ES-I3 (cell line): ENCODE measurements around the gene TXNRD1.
"Not testable (repeated sequence)": the region's sequence is repeated elsewhere in the genome, so short reads cannot be mapped to it uniquely, and the experiment has no call there.

Experiments
- H3K36me3 ChIP-seq: 2 replicates; pipeline ENCODE4 v1.6.1; 2013; ENCODE audit warnings: mild to moderate bottlenecking, low read length, control low read depth, moderate library complexity; ENCODE audit not compliant: insufficient read depth
- H3K4me1 ChIP-seq: 2 replicates; pipeline ENCODE4 v1.6.1; 2013; ENCODE audit warnings: mild to moderate bottlenecking, control low read depth, low read length; ENCODE audit not compliant: insufficient read depth
- H3K9ac ChIP-seq: 2 replicates; pipeline ENCODE4 v1.6.1; 2013; ENCODE audit warnings: low read depth, mild to moderate bottlenecking, low read length, moderate library complexity
- H3K9me3 ChIP-seq: 2 replicates; pipeline ENCODE4 v1.6.1; 2013; ENCODE audit warnings: mild to moderate bottlenecking, low read length, moderate library complexity; ENCODE audit not compliant: control insufficient read depth, insufficient read depth

TXNRD1 gene

GRCh38 chr12:104242546-104243206 lies 27.1 kb downstream of the TXNRD1 start:
- no peaks in the 10 kb centered on the region for H3K4me1 ChIP-seq

DNA sequence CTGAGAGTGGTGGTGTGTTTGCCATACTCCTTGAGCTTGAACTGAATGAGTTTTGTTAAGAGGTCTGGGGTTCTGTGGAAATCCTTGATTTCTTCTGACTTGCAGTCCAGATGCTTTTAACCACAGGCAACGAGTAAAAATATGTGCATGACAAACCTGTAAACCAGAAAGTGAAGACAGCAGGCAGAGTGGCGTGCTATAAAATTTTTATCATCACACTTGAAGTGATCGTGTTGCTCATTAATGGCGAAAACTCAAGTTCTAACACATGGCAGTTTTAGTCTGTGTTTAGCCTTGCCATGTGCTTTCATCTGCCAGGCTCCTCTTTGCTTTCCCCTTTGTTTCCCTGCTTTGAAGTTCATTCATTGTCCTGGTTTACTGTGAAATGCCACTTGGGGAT lies 28.0 kb downstream of the TXNRD1 start:
- Histone ChIP-seq H3K9ac (no peak overlapping the region), H3K9me3 (no peaks in the 10 kb centered on the region), H3K36me3 (no peaks in the 10 kb centered on the region), H3K4me1 (peaks cover under 1% of the 10 kb centered on the region; the same call in 1 of the 2 replicates)

More at GRCh38 chr12:104242546-104243206, 27.1 kb downstream of the TXNRD1 start:
- H3K9ac ChIP-seq = no peak overlapping the region
- H3K9me3 ChIP-seq = no peaks in the 10 kb centered on the region
- H3K36me3 ChIP-seq = no peaks in the 10 kb centered on the region

GRCh38 chr12:104243971-104244370 lies 28.4 kb downstream of the TXNRD1 start:
- no peaks in the 10 kb centered on the region for H3K36me3 ChIP-seq
- H3K9me3 ChIP-seq = no peaks in the 10 kb centered on the region
- H3K9ac ChIP-seq = no peak overlapping the region

GRCh38 chr12:104247698-104248097 lies 32.1 kb downstream of the TXNRD1 start:
- no peaks in the 10 kb centered on the region for H3K36me3 ChIP-seq
- H3K9me3 ChIP-seq = no peaks in the 10 kb centered on the region
- no peak overlapping the region for H3K9ac ChIP-seq
- H3K4me1 ChIP-seq = peaks cover 7% of the 10 kb centered on the region

More at GRCh38 chr12:104243971-104244370, 28.4 kb downstream of the TXNRD1 start:
- H3K4me1 ChIP-seq = peaks cover 5% of the 10 kb centered on the region

GRCh38 chr12:104248444-104248843 lies 32.9 kb downstream of the TXNRD1 start:
- Histone ChIP-seq H3K36me3 (no peaks in the 10 kb centered on the region), H3K4me1 (peaks cover 7% of the 10 kb centered on the region), H3K9me3 (no peaks in the 10 kb centered on the region), H3K9ac (no peak overlapping the region)

- peaks cover 7% of the 10 kb centered on the region for H3K4me1 ChIP-seq
- no peaks in the 10 kb centered on the region for H3K9me3 ChIP-seq
- H3K9ac ChIP-seq = no peak overlapping the region
- no peaks in the 10 kb centered on the region for H3K36me3 ChIP-seq
These were observed 33.4 kb downstream of the TXNRD1 start for GRCh38 chr12:104249017-104249416.

DNA sequence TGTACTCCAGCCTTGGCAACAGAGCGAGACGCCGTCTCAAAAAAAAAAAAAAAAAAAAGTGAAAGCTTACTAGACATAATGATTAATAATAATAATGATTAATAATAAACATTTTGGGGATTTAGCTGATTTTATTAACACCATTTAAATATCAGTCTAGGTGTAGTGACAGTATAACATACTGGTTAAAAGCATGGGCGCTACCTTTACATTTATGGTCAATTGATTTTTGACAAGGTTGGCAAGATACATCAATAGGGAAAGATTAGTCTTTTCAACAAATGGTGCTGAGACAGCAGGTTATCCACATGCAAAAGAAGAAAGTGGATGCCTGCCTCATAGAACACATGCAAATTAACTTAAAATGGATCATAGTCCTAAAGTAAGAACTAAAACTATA lies 34.3 kb downstream of the TXNRD1 start:
- H3K4me1 ChIP-seq = peaks cover 7% of the 10 kb centered on the region
- H3K9me3 ChIP-seq = no peaks in the 10 kb centered on the region
- no peaks in the 10 kb centered on the region for H3K36me3 ChIP-seq
- H3K9ac ChIP-seq = no peak overlapping the region

DNA sequence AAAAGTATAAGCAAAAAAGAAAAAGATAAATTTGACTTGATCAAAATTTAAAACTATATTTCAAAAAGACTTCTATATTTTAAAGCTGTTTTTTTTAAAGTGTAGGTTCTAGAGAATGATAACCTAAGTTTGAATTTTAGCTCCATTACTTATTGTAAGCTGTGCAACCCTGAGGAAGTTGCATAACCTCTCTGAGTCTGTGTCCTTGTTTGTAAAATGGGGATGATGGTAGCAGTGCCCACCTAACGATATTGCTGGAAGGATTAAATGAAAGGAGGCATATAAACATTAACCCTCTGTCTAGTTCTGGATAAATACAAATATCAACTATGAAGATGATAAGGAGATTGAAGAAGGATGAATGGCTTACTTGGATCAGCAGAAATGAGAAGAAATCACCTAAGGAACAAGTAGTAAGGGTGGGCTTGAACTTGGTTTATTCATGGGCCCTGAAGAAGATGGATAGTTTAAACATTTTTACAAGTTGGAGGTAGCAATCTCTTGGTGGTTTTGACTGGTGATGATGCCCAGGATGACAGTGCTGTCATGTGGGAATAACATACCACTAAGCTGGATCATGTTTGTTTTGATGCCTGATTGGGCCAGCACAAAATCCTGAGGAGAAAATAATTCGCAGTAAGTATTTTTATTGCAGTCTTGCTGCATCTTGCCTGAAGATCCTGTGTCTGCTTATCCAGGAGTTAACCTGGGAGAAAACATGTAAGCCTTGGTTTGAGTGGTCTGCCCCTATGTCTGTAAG lies 35.0 kb downstream of the TXNRD1 start:
- H3K9me3 ChIP-seq = no peaks in the 10 kb centered on the region
- H3K9ac ChIP-seq = no peak overlapping the region
- peaks cover 11% of the 10 kb centered on the region for H3K4me1 ChIP-seq
- no peaks in the 10 kb centered on the region for H3K36me3 ChIP-seq

GRCh38 chr12:104257913-104258472 lies 42.4 kb downstream of the TXNRD1 start:
- no peaks in the 10 kb centered on the region for H3K36me3 ChIP-seq
- no peak overlapping the region for H3K9ac ChIP-seq
- peaks cover 4% of the 10 kb centered on the region; the same call in 1 of the 2 replicates for H3K4me1 ChIP-seq
- no peaks in the 10 kb centered on the region for H3K9me3 ChIP-seq

DNA sequence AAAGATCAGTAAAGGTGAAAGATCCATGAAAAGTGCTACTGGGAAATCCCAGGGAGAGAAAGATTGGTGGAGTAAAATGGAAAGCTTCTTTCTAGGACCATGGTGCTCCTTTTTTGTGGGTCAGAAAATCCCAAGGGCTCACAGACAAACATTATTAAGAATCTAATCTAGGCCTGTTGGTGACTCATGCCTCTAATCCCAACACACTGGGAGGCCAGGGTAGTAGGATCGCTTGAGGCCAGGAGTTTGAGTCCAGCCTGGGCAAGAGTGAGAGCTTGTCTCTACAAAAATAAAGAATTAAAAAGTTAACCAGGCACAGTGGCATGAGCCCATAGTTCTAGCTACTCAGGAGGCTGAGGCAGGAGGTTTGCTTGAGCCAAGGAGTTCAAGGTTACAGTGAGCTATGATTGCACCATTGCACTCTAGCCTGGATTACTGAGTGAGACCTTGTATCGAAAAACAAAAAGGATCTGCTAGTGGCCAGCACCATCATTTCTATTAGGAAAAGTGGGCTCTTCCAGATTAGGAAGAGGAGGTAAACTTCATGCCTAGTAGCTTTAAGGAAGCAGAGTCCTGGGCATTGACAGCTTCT lies 43.0 kb downstream of the TXNRD1 start:
- Histone ChIP-seq H3K9ac (no peak overlapping the region), H3K4me1 (peaks cover 9% of the 10 kb centered on the region), H3K9me3 (no peaks in the 10 kb centered on the region), H3K36me3 (no peaks in the 10 kb centered on the region)

GRCh38 chr12:104263026-104263425 lies 47.4 kb downstream of the TXNRD1 start:
- no peak overlapping the region for H3K9ac ChIP-seq
- H3K9me3 ChIP-seq = no peaks in the 10 kb centered on the region
- peaks cover 13% of the 10 kb centered on the region for H3K4me1 ChIP-seq
- H3K36me3 ChIP-seq = no peaks in the 10 kb centered on the region

- Histone ChIP-seq H3K9ac (no peak overlapping the region), H3K36me3 (no peaks in the 10 kb centered on the region), H3K9me3 (no peaks in the 10 kb centered on the region), H3K4me1 (peaks cover 13% of the 10 kb centered on the region)
These were observed 48.2 kb downstream of the TXNRD1 start for GRCh38 chr12:104263580-104264358.

DNA sequence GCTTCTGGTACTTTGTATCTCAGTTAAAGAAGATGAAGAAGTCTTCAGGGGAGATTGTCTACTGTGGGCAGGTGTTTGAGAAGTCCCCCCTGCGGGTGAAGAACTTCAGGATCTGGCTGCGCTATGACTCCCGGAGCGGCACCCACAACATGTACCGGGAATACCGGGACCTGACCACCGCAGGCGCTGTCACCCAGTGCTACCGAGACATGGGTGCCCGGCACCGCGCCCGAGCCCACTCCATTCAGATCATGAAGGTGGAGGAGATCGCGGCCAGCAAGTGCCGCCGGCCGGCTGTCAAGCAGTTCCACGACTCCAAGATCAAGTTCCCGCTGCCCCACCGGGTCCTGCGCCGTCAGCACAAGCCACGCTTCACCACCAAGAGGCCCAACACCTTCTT lies 49.9 kb downstream of the TXNRD1 start:
- peaks cover 13% of the 10 kb centered on the region for H3K4me1 ChIP-seq

GRCh38 chr12:104272938-104273337 lies 57.4 kb downstream of the TXNRD1 start:
- no peaks in the 10 kb centered on the region for H3K4me1 ChIP-seq
- H3K9me3 ChIP-seq = no peaks in the 10 kb centered on the region
- no peak overlapping the region for H3K9ac ChIP-seq
- no peaks in the 10 kb centered on the region for H3K36me3 ChIP-seq

More for the DNA sequence above, 49.9 kb downstream of the TXNRD1 start:
- not testable (repeated sequence) for H3K36me3 ChIP-seq, H3K9ac ChIP-seq, H3K9me3 ChIP-seq
